OCI-LY7 (cell line): ENCODE results near the gene LRRN2. TPM values are rescaled to one million over a fixed set of nuclear protein-coding genes. Genes with fewer than 3 reads are reported as not detected.

Experiments used
- BruUV-seq: library from RNA; stranded (reverse); fragments of 400-500 nt; replicated peaks from 2 replicates; lab custom pipeline; 2021; lab: Mats Ljungman, UMichigan
- CTCF ChIA-PET: fragments of 300-600 bp; sonication (Branson Sonifier 250); formaldehyde crosslinking; loops from one replicate; lab custom pipeline; 2022; ENCODE audit warnings: antibody characterized with exemption; ENCODE audit not compliant: unreplicated experiment; lab: Charles Lee
- POLR2A ChIA-PET: fragments of 300-600 bp; sonication (Branson Sonifier 250); formaldehyde crosslinking; loops from one replicate; lab custom pipeline; 2022; ENCODE audit warnings: antibody characterized with exemption; lab: Charles Lee
- DNase-seq: peaks from one replicate; pipeline ENCODE4 v3.0.0-alpha.2; 2015; ENCODE audit warnings: low spot score
- H2AFZ ChIP-seq: fragments of 200-600 bp; sonication (generic), shearing (Covaris generic); 2 replicates; pipeline ENCODE4 v1.6.1; 2014; ENCODE audit warnings: mild to moderate bottlenecking, antibody characterized with exemption, low read length, moderate library complexity
- H3K27ac ChIP-seq: fragments of 200-600 bp; sonication (generic); 2 replicates; pipeline ENCODE4 v1.5.1; 2014; ENCODE audit warnings: mixed run types, low read depth, mild to moderate bottlenecking, moderate library complexity, low read length, inconsistent platforms; ENCODE audit not compliant: poor library complexity, severe bottlenecking
- H3K36me3 ChIP-seq: fragments of 200-600 bp; sonication (generic); 2 replicates; pipeline ENCODE4 v1.6.1; 2014; ENCODE audit warnings: mild to moderate bottlenecking, antibody characterized with exemption, low read length, moderate library complexity, mixed read lengths; ENCODE audit not compliant: insufficient read depth
- H3K4me1 ChIP-seq: fragments of 200-600 bp; sonication (generic); 2 replicates; pipeline ENCODE4 v1.5.1; 2014; ENCODE audit warnings: mild to moderate bottlenecking, low read length; ENCODE audit not compliant: insufficient read depth, poor library complexity, severe bottlenecking
- H3K4me2 ChIP-seq: fragments of 200-600 bp; sonication (generic); 2 replicates; pipeline ENCODE4 v1.6.1; 2014; ENCODE audit warnings: mild to moderate bottlenecking, low read length
- H3K4me3 ChIP-seq: fragments of 200-600 bp; sonication (generic); 2 replicates; pipeline ENCODE4 v1.5.1; 2014; ENCODE audit warnings: mild to moderate bottlenecking, low read depth, low read length; ENCODE audit not compliant: poor library complexity, severe bottlenecking
- H3K79me2 ChIP-seq: fragments of 200-600 bp; sonication (generic); 2 replicates; pipeline ENCODE4 v1.6.1; 2016; ENCODE audit warnings: low read depth, mild to moderate bottlenecking, low read length, moderate library complexity, mixed read lengths; ENCODE audit not compliant: insufficient read depth
- H3K9me2 ChIP-seq: fragments of 200-600 bp; sonication (generic); 2 replicates; pipeline ENCODE4 v1.6.1; 2016; ENCODE audit warnings: mild to moderate bottlenecking, low read length, mixed read lengths; ENCODE audit not compliant: insufficient read depth
- H3K9me3 ChIP-seq: fragments of 200-600 bp; sonication (generic); 2 replicates; pipeline ENCODE4 v1.6.1; 2014; ENCODE audit warnings: mild to moderate bottlenecking, mixed run types, low read length, mixed read lengths
- H4K20me1 ChIP-seq: fragments of 200-600 bp; sonication (generic); 2 replicates; pipeline ENCODE4 v1.6.1; 2014; ENCODE audit warnings: mild to moderate bottlenecking, antibody characterized with exemption, low read length, moderate library complexity, mixed read lengths; ENCODE audit not compliant: insufficient read depth
- EZH2phosphoT487 ChIP-seq: fragments of 200-600 bp; sonication (generic); IDR thresholded peaks from 2 replicates; pipeline ENCODE4 v1.6.1; 2018; ENCODE audit warnings: low read depth, borderline replicate concordance, mild to moderate bottlenecking, mixed run types, antibody characterized with exemption, low read length, moderate library complexity, mixed read lengths
- intact Hi-C: fragments of 100-400 bp; cut with micrococcal nuclease; formaldehyde crosslinking; loops from one replicate; pipeline ENCODE4 v1.10.0; 2022; ENCODE audit not compliant: unreplicated experiment
- total RNA-seq, 2 experiments: library from RNA; depleted of rRNA in 1 of 2; stranded (reverse); fragments of >200 nt in 1 of 2; shearing (Covaris generic) in 1 of 2; gene quantifications; 2 replicates each; pipeline ENCODE4 v1.2.3, GENCODE V29; 2014 to 2022
- TF ChIP-seq, protein P1 (sequence below): fragments of 200-600 bp; sonication (generic); conservative IDR thresholded peaks from 2 replicates; pipeline ENCODE4 v1.5.1; 2014; ENCODE audit warnings: mild to moderate bottlenecking, antibody characterized with exemption, low read length, moderate library complexity, mixed read lengths

LRRN2 gene
- total RNA-seq, 2 experiments from 2014 or later: not detected

DNA sequence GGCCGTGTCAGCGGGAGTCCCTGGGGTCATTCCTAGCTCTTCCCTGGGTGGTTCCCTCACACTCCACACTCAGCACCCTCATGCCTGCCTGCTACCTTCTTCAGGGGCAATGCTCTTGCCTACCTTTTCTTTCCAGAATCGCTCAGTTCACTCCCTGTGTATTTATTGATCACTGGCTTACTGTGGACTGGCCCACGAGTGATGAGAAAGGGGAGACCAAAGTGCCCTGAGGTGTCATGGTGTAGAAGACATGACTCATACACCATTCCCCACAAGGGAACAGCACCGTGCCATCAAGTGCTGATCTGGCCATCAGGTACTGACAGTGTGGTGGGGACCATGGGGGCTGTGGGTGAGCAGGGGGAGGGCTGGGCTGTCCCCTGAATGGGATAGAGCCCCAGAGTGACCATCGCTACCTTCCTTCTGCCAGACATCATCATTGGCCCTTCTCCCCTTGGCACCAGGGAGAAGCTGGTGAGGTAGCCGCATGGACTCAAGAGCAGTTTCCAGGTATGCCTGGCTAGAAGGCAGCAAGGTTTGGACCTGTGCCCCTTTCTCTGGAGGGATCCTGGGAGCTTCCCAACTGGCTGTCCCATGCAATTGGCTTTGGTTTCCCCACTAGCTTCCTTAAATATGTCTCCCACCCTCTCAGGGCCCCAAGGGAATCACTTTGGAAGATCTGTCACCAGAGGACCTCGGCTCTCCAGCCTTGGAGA, 17.2 kb upstream of the LRRN2 start:
- intact Hi-C loops: no loop called here
- DNase-seq: no peak
- BruUV-seq: no TSS peak
- POLR2A ChIA-PET: interaction anchor here (1.5 kb wide), 1 partner anchor 11 kb away, joined by 5 read pairs; no protein-coding TSS in a partner anchor
- no peak overlapping the region for H3K4me2 ChIP-seq
- H3K4me3 ChIP-seq: no peak overlapping the region
- H3K4me1 ChIP-seq: peaks cover 16% of the 10 kb centered on the region
- H4K20me1 ChIP-seq: no peaks in the 10 kb centered on the region
- TF ChIP-seq, protein P1, sequence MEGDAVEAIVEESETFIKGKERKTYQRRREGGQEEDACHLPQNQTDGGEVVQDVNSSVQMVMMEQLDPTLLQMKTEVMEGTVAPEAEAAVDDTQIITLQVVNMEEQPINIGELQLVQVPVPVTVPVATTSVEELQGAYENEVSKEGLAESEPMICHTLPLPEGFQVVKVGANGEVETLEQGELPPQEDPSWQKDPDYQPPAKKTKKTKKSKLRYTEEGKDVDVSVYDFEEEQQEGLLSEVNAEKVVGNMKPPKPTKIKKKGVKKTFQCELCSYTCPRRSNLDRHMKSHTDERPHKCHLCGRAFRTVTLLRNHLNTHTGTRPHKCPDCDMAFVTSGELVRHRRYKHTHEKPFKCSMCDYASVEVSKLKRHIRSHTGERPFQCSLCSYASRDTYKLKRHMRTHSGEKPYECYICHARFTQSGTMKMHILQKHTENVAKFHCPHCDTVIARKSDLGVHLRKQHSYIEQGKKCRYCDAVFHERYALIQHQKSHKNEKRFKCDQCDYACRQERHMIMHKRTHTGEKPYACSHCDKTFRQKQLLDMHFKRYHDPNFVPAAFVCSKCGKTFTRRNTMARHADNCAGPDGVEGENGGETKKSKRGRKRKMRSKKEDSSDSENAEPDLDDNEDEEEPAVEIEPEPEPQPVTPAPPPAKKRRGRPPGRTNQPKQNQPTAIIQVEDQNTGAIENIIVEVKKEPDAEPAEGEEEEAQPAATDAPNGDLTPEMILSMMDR: no peak
- CTCF ChIA-PET: interaction anchor here (1.8 kb wide), 1 partner anchor 12 kb away, joined by 5 read pairs; no protein-coding TSS in a partner anchor
- no peaks in the 10 kb centered on the region for H3K9me3 ChIP-seq
- no peak overlapping the region for H2AFZ ChIP-seq
- no peaks in the 10 kb centered on the region for H3K79me2 ChIP-seq
- no peak overlapping the region for H3K27ac ChIP-seq
- no peaks in the 10 kb centered on the region for H3K9me2 ChIP-seq
- no peaks in the 10 kb centered on the region for H3K36me3 ChIP-seq

DNA sequence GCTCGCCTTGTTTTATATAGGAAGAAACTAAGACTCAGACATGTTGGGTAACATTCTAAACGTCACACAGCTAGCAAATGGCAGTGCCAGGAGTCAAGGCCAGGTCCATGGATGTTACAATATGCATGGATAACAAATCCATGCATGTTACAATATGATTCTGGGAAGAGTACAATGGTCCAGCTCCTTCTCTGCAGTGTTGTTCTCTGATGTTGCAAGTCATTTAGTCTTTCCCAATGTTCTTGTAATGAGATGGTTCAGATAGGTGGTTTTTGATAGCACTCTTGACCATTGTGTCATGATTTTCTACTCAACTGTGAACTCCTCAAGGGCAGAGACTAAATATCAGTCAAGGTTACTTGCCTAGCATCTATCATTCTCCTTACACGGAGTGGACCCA, 15.7 kb upstream of the LRRN2 start:
- H3K4me1 ChIP-seq: peaks cover 10% of the 10 kb centered on the region
- ChIA-PET CTCF (no interaction called here), POLR2A (no interaction called here)
- TF ChIP-seq, protein P1: no peak
- TF ChIP-seq EZH2phosphoT487: no peak
- no peaks in the 10 kb centered on the region for H4K20me1 ChIP-seq
- no peak overlapping the region for H3K4me3 ChIP-seq
- H3K9me3 ChIP-seq: no peaks in the 10 kb centered on the region
- no peaks in the 10 kb centered on the region for H3K79me2 ChIP-seq
- H3K36me3 ChIP-seq: no peaks in the 10 kb centered on the region
- DNase-seq: no peak
- BruUV-seq: no TSS peak
- H3K4me2 ChIP-seq: no peak overlapping the region
- H3K27ac ChIP-seq: no peak overlapping the region
- H3K9me2 ChIP-seq: no peaks in the 10 kb centered on the region
- no peak overlapping the region for H2AFZ ChIP-seq
- intact Hi-C loops: no loop called here

DNA sequence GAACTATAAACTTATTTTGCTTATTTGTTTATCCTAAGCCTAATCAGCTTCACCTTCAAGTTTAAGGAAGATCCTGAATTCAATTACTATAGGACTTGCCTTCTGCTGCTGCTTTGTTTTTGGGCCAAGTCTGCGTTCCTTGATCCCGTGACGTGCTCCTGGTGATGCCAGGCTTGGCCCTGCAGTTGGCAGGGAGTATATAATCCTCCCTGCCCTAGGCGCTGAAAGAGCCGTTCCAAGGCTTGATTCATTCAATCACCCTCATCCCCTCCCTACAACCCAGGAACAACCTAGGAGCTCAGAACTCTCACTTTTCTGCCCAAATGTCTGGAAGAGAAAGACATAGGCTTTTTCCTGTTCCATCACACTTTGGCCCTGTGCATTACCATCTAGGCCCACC, 12.4 kb upstream of the LRRN2 start:
- Histone ChIP-seq H3K36me3 (no peaks in the 10 kb centered on the region), H4K20me1 (no peaks in the 10 kb centered on the region), H2AFZ (no peak overlapping the region), H3K4me3 (no peak overlapping the region), H3K9me3 (no peaks in the 10 kb centered on the region), H3K4me2 (no peak overlapping the region), H3K79me2 (no peaks in the 10 kb centered on the region), H3K9me2 (no peaks in the 10 kb centered on the region), H3K27ac (no peak overlapping the region), H3K4me1 (no peaks in the 10 kb centered on the region)
- ChIA-PET CTCF (no interaction called here), POLR2A (interaction anchor here (0.7 kb wide), 2 partner anchors 162 to 689 kb away, joined by 5 to 7 read pairs; no protein-coding TSS in a partner anchor)
- intact Hi-C loops: no loop called here
- BruUV-seq: no TSS peak
- no peak for DNase-seq
- TF ChIP-seq, protein P1: no peak
- no peak for TF ChIP-seq EZH2phosphoT487
